Kidney capillary endothelial cell (primary cell): ENCODE measurements around the gene LTO1.

ENCODE experiments used
- DNase-seq: peaks from one replicate; pipeline ENCODE4 v3.0.0-alpha.2; 2018; ENCODE audit warnings: low spot score

Gene LTO1

GRCh38 chr11:69645801-69646492 lies 29.2 kb downstream of the LTO1 start:
- DNase-seq: peak; percentile 12

DNA sequence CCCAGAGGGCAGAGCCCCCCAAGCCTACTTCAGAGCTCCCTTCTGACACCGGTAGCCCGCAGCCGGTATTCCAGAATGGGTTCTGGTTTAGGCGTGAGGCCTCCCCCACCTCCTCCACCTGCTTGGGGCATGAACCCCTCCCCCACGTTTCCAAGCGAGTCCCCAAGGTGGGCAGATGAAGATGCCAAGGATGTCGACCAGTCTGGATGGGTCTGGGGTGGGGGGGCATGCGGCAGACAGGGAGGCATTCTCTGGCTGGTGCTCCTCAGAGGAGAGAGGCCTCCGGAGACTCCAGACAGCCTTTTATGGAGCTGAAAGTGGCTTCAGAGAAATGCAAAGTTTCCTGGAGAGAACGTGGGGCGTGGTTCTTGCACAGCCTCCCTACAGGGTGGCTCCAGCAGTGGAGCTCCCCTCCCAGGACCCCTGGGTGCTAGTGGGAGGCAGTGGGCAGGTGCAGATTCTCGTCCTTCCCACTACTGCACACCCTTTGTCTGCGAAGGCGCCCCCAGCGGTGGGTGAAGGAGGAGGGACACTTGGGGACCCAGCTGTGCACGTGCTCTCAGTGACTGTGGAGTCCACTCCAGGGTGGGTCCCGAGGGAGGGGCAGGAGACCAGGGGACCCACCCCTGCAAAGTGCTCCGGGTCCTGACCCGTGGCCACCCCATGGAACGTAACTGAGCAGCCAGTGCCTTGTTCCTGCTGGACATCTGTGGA lies 30.0 kb downstream of the LTO1 start:
- DNase-seq: peak; percentile 5

DNA sequence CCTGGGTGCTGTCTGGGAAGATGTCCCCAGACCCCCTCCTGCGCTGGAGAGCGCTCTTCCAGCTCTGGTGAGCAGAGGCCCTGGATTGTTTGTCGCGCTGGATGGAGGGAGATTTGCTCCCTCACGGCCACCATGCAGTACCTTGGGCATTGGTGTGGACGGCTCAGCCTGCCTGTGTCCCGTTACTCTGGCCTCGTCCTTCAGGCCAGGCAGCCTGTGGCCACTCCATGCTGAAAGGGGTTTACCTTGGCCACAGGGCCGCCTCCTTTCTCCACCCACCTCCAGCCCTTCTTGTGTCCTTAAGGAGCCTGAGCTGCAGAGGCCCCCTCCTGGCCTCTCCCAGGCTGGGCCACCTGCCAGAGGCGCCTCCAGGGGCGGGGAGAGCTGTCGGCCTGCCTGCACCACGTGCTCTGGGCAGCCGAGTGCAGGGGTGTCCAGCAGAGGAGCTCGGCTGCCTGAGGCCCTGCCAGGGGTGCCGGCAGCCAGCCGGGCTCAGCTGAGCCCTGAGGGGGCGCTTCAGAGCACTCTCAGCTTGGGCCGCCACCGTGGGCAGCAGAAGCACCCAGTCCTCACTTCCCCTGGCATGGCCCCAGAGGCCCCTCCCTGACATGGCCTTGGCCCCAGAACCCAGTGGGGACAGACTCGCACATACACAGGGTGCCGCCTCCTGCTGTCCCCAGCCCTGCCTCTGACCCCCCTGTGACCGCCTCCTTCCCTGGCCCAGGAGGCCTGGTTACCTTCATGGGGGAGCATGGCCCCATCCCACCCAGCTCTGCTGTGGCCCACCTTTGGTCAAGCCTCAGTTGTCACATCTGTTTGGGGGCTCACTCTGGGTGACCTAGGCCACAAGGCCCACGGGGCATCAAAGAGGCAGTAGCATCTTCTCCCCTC lies 30.8 kb downstream of the LTO1 start:
- peak; percentile 33 for DNase-seq

DNA sequence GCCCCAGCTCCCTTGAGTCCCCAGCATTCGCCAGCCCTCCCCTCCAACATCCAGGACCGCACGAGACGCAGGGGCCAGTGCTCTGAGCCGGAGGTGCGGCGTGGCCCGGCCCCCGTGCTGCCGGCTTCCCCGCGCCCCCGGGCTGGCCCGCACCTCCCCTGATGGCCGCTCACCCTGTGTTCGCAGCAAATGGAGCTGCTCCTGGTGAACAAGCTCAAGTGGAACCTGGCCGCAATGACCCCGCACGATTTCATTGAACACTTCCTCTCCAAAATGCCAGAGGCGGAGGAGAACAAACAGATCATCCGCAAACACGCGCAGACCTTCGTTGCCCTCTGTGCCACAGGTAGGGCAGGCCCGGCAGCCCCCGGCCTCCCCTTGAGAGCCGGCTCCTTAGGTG lies 31.5 kb downstream of the LTO1 start:
- no peak for DNase-seq

DNA sequence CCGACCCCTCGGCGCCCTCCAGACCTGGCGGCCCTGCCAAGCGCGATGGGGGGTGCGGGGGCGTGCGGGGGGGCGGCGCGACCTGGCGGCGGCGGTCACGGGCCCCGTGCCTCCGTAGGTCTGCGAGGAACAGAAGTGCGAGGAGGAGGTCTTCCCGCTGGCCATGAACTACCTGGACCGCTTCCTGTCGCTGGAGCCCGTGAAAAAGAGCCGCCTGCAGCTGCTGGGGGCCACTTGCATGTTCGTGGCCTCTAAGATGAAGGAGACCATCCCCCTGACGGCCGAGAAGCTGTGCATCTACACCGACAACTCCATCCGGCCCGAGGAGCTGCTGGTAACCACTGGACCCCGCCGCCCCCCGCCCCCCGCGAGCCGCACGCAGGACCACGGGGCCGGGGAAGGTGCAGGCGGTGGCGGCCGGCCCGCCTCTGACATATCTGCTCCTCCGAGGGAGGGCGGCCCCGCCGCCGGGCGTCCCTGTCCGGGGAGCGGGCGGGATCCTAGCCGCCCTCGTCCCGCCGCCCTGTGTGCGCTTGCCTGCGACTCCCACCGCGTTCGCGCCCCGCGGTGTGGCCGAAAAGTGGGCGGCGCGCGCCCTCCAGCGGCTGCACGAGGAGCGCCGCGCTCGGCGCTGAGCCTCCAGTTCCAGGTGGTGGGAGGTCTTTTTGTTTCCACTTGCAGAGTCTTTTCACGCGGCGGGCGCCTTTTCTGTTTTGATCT lies 32.1 kb downstream of the LTO1 start:
- peak; percentile 45 for DNase-seq

DNA sequence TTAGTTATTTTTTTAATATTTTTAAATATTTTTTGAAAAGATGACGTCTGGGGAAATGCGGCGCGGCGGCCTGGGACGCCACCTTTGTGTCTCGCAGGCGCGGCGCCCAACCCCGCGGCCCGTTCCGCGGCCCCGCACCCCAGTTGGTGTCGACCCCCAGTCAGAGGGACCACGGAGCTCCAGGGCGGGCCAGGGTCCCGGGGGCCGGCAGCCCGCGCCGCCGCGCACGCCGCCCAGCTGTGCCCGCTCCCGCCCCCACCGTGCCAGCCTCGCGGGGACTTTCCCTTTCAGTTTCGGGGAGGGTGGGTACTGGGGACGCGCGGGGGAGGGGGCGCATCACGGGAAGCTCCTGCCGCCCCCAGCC lies 32.6 kb downstream of the LTO1 start:
- no peak for DNase-seq

GRCh38 chr11:69641681-69642548 lies 33.2 kb downstream of the LTO1 start:
- no peak for DNase-seq

DNA sequence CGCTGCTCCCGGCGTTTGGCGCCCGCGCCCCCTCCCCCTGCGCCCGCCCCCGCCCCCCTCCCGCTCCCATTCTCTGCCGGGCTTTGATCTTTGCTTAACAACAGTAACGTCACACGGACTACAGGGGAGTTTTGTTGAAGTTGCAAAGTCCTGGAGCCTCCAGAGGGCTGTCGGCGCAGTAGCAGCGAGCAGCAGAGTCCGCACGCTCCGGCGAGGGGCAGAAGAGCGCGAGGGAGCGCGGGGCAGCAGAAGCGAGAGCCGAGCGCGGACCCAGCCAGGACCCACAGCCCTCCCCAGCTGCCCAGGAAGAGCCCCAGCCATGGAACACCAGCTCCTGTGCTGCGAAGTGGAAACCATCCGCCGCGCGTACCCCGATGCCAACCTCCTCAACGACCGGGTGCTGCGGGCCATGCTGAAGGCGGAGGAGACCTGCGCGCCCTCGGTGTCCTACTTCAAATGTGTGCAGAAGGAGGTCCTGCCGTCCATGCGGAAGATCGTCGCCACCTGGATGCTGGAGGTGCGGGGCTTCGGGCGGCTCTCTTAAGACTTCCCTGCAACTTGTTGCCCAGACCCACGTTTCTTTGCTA lies 34.1 kb downstream of the LTO1 start, which contains the start of gene CCND1:
CCND1 (plus strand) TSS at position 162 of the 587 bp plus-strand sequence; CDS start at position 320, 158 bp downstream.
- peak; percentile 86 for DNase-seq

- peak; percentile 44 for DNase-seq
These were observed 34.7 kb downstream of the LTO1 start for GRCh38 chr11:69640260-69640994.

GRCh38 chr11:69639831-69640230 lies 35.3 kb downstream of the LTO1 start:
- no peak for DNase-seq

DNA sequence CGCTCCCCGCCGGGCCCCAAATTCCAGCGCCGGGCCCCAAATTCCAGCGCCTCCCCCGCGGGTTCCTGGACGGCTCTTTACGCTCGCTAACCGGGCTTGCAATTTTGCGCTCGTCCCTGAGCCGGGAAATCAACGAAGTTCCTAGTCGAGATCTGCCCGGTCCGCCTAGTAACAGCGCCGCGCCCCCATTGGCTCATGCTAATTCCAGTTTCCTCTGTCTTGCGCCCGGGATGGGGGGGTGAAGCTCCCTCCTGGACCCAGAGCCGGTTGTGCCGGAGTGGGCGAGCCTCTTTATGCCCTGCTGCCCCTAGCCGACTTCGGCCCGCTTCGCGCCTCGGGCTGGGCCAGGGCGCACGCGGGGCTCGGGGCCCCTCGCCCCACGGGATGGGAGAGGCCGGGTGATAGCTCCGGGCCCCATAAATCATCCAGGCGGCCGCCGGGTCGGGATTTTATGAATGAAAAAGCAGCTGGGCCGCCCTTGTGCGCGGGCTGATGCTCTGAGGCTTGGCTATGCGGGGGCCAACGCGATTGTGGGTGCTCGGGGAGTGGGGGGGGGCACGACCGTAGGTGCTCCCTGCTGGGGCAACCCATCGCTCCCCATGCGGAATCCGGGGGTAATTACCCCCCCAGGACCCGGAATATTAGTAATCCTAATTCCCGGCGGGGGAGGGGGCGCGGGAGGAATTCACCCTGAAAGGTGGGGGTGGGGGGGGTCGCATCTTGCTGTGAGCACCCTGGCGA lies 36.0 kb downstream of the LTO1 start:
- peak; percentile 95 for DNase-seq

GRCh38 chr11:69637941-69638871 lies 36.9 kb downstream of the LTO1 start:
- DNase-seq: peak; percentile 44

DNA sequence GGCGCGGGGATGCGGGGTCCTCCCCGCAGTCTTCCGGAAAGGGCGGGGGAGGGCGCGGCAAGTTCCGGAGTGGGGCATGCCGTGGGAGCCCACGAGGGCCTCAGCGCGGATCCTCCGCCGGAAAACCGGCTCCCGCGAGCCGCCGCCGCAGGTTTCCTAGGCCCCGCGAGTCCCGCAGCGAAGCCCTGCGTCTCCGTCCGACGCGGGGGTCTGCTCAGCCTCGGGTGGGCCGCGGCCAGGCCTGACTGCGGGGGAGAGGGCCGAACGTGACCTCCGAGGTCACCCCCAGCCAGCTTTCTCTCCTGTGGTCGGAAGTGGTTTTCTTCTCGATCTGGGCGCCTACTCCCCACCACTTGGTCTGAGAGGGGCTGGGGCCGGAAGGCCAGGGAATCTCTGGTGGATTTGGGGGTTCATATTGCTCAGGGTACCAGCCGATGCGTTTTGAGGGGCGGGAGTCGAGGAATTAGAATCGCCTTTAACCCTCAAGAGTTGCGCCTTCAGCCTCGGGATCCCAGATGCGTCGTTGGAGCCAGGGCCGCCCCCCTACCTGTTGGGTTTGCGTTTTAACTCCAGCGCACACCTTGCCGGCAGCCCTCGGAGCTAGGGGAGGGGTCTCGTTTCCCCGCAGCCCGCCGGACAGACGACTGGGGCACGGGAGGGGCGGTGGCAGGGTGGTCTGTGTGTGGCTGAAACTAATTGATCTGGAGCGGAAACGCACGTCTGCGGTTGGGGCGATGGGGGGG lies 37.8 kb downstream of the LTO1 start:
- peak; percentile 10 for DNase-seq

DNA sequence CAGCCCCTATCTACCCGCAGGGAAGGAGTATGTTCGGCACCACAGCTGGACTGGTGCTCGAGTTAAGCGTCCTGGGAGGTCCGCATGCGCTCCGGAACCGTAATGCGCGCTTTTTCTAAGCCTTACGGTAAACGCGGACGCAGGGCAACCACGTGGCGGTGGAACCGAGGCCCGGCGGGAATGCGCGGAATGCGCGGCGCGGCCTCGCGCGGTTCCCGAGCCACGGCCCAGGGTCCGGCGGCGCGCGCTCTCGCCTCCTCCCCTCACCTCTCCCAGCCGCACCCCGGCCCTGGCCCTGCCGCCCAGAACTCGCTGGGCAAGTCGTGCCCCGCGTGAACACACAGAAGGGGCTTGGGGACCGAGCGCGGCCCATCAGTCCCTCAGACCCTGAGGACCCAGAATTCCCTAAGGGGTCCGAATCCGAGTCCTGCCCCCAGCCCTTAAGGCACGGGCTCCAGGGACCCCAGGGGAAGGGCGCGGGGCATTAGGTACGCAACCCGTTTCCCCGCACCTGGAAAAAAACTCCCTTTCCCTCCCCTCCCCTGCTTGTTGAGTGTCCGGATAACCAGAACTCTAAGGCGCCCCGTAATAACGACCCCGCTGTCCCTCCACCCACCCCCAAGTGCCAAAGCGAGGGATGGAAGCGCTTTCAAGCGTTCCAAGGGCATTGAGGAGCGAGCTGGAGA lies 38.5 kb downstream of the LTO1 start:
- DNase-seq: peak; percentile 62

GRCh38 chr11:69635804-69636511 lies 39.2 kb downstream of the LTO1 start:
- DNase-seq: no peak

- no peak for DNase-seq
These were observed 40.0 kb downstream of the LTO1 start for GRCh38 chr11:69635195-69635594.
